Suprapubic skin (tissue), 4 donors: ENCODE measurements around the gene TCF7.

Experiments used
- CTCF ChIP-seq, 2 donors: fragments of 200-600 bp in 1 of 2; fragments of 450-650 bp in 1 of 2; sonication (generic) in 1 of 2; IDR thresholded peaks; one replicate each; pipeline ENCODE4 v1.5.1; 2016 to 2019; ENCODE audit warnings: antibody characterized with exemption in 2 of 2, mild to moderate bottlenecking in 1 of 2, moderate library complexity in 1 of 2
- EP300 ChIP-seq: sonication (generic); formaldehyde crosslinking; IDR thresholded peaks from one replicate; pipeline ENCODE4 v1.6.1; 2017; ENCODE audit warnings: antibody characterized with exemption
- POLR2A ChIP-seq, 2 donors: fragments of 450-650 bp; IDR thresholded peaks; one replicate each; pipeline ENCODE4 v1.6.1; 2017; ENCODE audit warnings: antibody characterized with exemption in 2 of 2, mild to moderate bottlenecking in 2 of 2, moderate library complexity in 2 of 2
- POLR2AphosphoS5 ChIP-seq, 3 donors: sonication (generic); formaldehyde crosslinking; IDR thresholded peaks; one replicate each; pipeline ENCODE4 v1.6.1; 2017; ENCODE audit warnings: antibody characterized with exemption in 3 of 3

DNA sequence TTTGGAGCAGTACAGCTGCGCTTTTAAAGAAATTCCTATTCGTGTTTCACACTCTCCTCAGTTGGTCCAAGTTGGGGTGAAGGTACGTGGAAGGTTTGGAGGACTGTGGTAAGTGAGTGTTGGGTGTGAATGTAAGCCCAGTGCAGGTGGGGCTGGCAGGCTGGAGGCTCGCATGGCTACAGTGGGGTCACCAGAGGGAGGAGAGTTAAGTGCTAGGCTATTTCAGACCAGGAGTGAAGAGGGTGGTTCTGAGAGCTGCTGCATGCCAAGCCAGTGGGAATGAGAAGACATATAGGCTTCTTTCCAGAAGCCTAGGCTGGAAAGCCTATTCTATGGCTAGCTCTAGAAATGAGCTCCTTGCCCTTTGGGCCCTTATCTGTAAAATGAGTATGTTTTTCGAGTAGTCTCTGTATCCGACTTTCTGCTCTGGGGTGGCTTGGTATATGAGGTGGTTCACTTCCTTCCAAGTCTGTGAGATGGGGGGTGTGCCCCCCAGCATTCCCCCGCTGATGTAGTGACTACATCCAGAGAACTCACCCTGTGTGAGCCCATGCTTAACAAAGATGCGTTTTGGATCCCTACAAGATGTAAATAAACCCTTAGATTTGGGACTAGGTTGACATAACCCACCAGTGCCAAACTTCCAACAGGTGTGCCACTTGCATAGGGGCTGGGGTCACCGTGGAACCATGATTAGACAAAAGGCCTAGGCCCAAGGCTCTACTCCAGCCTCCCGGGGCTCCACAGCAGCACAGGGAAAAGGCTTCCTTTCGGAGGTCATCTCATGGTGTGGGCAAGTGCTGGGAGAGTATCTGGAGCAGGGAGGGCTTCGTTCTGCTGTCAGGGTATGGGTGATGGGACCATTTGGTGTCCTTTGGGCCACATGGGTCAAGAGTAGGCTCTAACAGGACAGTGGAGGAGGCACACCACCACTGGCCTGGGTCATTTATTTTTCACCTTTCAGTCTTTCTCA is 2.6 kb downstream of the TCF7 start:
- TF ChIP-seq CTCF (IDR thresholded peaks at IDR 0.05), result no peak
- no peak for TF ChIP-seq POLR2AphosphoS5 (IDR thresholded peaks at IDR 0.05)
- no peak for TF ChIP-seq EP300
- no peak for TF ChIP-seq POLR2A (IDR thresholded peaks at IDR 0.05)
